Liver (tissue), 9 donors: ENCODE data around the gene ZNF326. TPM values are rescaled to one million over a fixed set of nuclear protein-coding genes. Genes with fewer than 3 reads are reported as not detected.

Source experiments
- DNase-seq: peaks from one replicate; pipeline ENCODE4 v3.0.0-alpha.2; 2017; ENCODE audit warnings: low spot score
- H3K27ac ChIP-seq, 2 donors: one replicate each; pipeline ENCODE4 v1.7.0; 2013; ENCODE audit warnings: inconsistent platforms in 2 of 2, low read length in 2 of 2, control low read depth in 1 of 2, low read depth in 1 of 2, mild to moderate bottlenecking in 1 of 2
- H3K27me3 ChIP-seq, 4 donors: one replicate each; pipeline versions ENCODE4 v1.6.1 to v1.7.0; 2013; ENCODE audit warnings: low read length in 3 of 4, inconsistent platforms in 1 of 4, mild to moderate bottlenecking in 1 of 4, moderate library complexity in 1 of 4; ENCODE audit not compliant: control insufficient read depth in 4 of 4, insufficient read depth in 4 of 4
- H3K36me3 ChIP-seq, 4 donors: one replicate each; pipeline versions ENCODE4 v1.6.1 to v1.7.0; 2013; ENCODE audit warnings: low read length in 3 of 4, mild to moderate bottlenecking in 3 of 4, low read depth in 1 of 4, moderate library complexity in 1 of 4; ENCODE audit not compliant: control insufficient read depth in 4 of 4, insufficient read depth in 3 of 4
- H3K4me1 ChIP-seq, 4 donors: one replicate each; pipeline versions ENCODE4 v1.6.1 to v1.7.0; 2013; ENCODE audit warnings: low read length in 3 of 4, mild to moderate bottlenecking in 3 of 4, moderate library complexity in 1 of 4; ENCODE audit not compliant: control insufficient read depth in 4 of 4, insufficient read depth in 4 of 4
- H3K4me3 ChIP-seq, 3 donors: one replicate each; pipeline versions ENCODE4 v1.6.1 to v1.7.0; 2013; ENCODE audit warnings: low read length in 3 of 3, control low read depth in 1 of 3, low read depth in 1 of 3, mild to moderate bottlenecking in 1 of 3
- H3K9ac ChIP-seq, 2 donors: one replicate each; pipeline ENCODE4 v1.7.0; 2013; ENCODE audit warnings: low read length in 2 of 2, mild to moderate bottlenecking in 2 of 2, moderate library complexity in 2 of 2, control low read depth in 1 of 2, low read depth in 1 of 2
- H3K9me3 ChIP-seq, 4 donors: one replicate each; pipeline versions ENCODE4 v1.6.1 to v1.7.0; 2013; ENCODE audit warnings: low read length in 3 of 4; ENCODE audit not compliant: control insufficient read depth in 4 of 4
- ATF3 ChIP-seq: IDR thresholded peaks from 2 replicates; pipeline ENCODE4 v1.6.1; 2016; ENCODE audit warnings: antibody characterized with exemption
- CTCF ChIP-seq: fragments of 150-350 bp; IDR thresholded peaks from 2 replicates; pipeline ENCODE4 v1.5.1; 2017; ENCODE audit warnings: improper control_type of control experiment, low read depth, low read length; ENCODE audit not compliant: missing input control
- EGR1 ChIP-seq, 2 donors: IDR thresholded peaks; 2 replicates each; pipeline ENCODE4 v1.6.1; 2016 to 2018; ENCODE audit warnings: antibody characterized with exemption in 2 of 2, low read depth in 2 of 2
- FOXA1 ChIP-seq: IDR thresholded peaks from 2 replicates; pipeline ENCODE4 v1.6.1; 2016; ENCODE audit warnings: antibody characterized with exemption
- FOXA2 ChIP-seq: IDR thresholded peaks from 2 replicates; pipeline ENCODE4 v1.6.1; 2016; ENCODE audit warnings: antibody characterized with exemption
- GABPA ChIP-seq, 2 donors: IDR thresholded peaks in 1 of 2; conservative IDR thresholded peaks in 1 of 2; 2 replicates each; pipeline ENCODE4 v1.6.1; 2016; ENCODE audit warnings: antibody characterized with exemption in 2 of 2, mild to moderate bottlenecking in 1 of 2, moderate library complexity in 1 of 2
- HNF4A ChIP-seq, 2 donors: conservative IDR thresholded peaks; 2 replicates each; pipeline ENCODE4 v1.6.1; 2016; ENCODE audit warnings: antibody characterized with exemption in 2 of 2, mild to moderate bottlenecking in 2 of 2
- HNF4G ChIP-seq: IDR thresholded peaks from 2 replicates; pipeline ENCODE4 v1.6.1; 2016; ENCODE audit warnings: antibody characterized with exemption
- JUND ChIP-seq, 2 donors: IDR thresholded peaks; 2 replicates each; pipeline ENCODE4 v1.6.1; 2016; ENCODE audit warnings: antibody characterized with exemption in 2 of 2
- MAX ChIP-seq: IDR thresholded peaks from 2 replicates; pipeline ENCODE4 v1.6.1; 2016; ENCODE audit warnings: antibody characterized with exemption
- NR2F2 ChIP-seq: IDR thresholded peaks from 2 replicates; pipeline ENCODE4 v1.6.1; 2016; ENCODE audit warnings: antibody characterized with exemption
- RAD21 ChIP-seq, 2 donors: IDR thresholded peaks; 2 replicates each; pipeline ENCODE4 v1.6.1; 2016; ENCODE audit warnings: antibody characterized with exemption in 2 of 2, mild to moderate bottlenecking in 2 of 2
- REST ChIP-seq: IDR thresholded peaks from 2 replicates; pipeline ENCODE4 v1.6.1; 2016; ENCODE audit warnings: antibody characterized with exemption, mild to moderate bottlenecking
- RXRA ChIP-seq, 2 donors: IDR thresholded peaks; 2 replicates each; pipeline ENCODE4 v1.6.1; 2017 to 2018; ENCODE audit warnings: antibody characterized with exemption in 2 of 2, mild to moderate bottlenecking in 1 of 2
- SP1 ChIP-seq: IDR thresholded peaks from 2 replicates; pipeline ENCODE4 v1.6.1; 2018; ENCODE audit warnings: antibody characterized with exemption, mild to moderate bottlenecking
- TAF1 ChIP-seq: conservative IDR thresholded peaks from 2 replicates; pipeline ENCODE4 v1.6.1; 2016; ENCODE audit warnings: antibody characterized with exemption, mild to moderate bottlenecking
- YY1 ChIP-seq: IDR thresholded peaks from 2 replicates; pipeline ENCODE4 v1.6.1; 2016; ENCODE audit warnings: antibody characterized with exemption, mild to moderate bottlenecking
- ZBTB33 ChIP-seq: IDR thresholded peaks from 2 replicates; pipeline ENCODE4 v1.6.1; 2016; ENCODE audit warnings: antibody characterized with exemption
- WGBS: extraction: QIAGEN DNeasy Blood & Tissue Kit; methylation state at CpG from one replicate; pipeline ENCODE4 v1.1.7; 2013; 5-methylcytosine and 5-hydroxymethylcytosine counted together
- polyA plus RNA-seq, 2 donors: library from polyadenylated mRNA; stranded (reverse) in 1 of 2; unstranded in 1 of 2; fragments of 200-250 nt in 1 of 2; fragments of >200 nt in 1 of 2; fragmentation: Nextera tagmentation in 1 of 2; extraction: Ambion mirVana in 1 of 2; gene quantifications; one replicate each; pipeline versions ENCODE4 v1.2.1 to v1.2.3, GENCODE V29; 2013 to 2015
- total RNA-seq, 2 donors: library from RNA; depleted of rRNA; stranded (reverse); fragments of >200 nt; gene quantifications; one replicate each; pipeline ENCODE4 v1.2.3, GENCODE V29; 2014
- donor health status: healthy.
- donor health status: healthy.
- donor health status: healthy.
- donor health status: healthy.
- donor health status: healthy.

Gene ZNF326
- total and polyA plus RNA-seq, 4 donors, result 6.5 to 14.6 (median 10.9) TPM

- Histone ChIP-seq H3K4me1 (peaks cover 0 to 12% (median 3%) of the 10 kb centered on the region in 4 donors), H3K36me3 (no peaks in the 10 kb centered on the region), H3K27me3 (no peaks in the 10 kb centered on the region), H3K27ac (no peak overlapping the region), H3K9ac (no peak overlapping the region), H3K4me3 (no peak overlapping the region), H3K9me3 (no peaks in the 10 kb centered on the region)
- under 1% methylated on average over 3 of the region's 3 CpGs for WGBS
- TF ChIP-seq REST, result no peak
- no peak for TF ChIP-seq ZBTB33
- TF ChIP-seq HNF4G, result no peak
- no peak for TF ChIP-seq FOXA1
- TF ChIP-seq JUND (IDR thresholded peaks at IDR 0.05), result no peak
- no peak for TF ChIP-seq EGR1 (IDR thresholded peaks at IDR 0.05; ENCODE audit: low read depth in 2 of 2)
- no peak for TF ChIP-seq GABPA (IDR thresholded peaks at IDR 0.05 in 1 of 2, conservative IDR thresholded peaks at IDR 0.05 in 1 of 2)
- no peak for TF ChIP-seq NR2F2
- TF ChIP-seq CTCF, result peak; percentile 91
- TF ChIP-seq YY1, result no peak
- TF ChIP-seq SP1, result no peak
- no peak for TF ChIP-seq FOXA2
- peak; percentile 6 to 19 for TF ChIP-seq HNF4A (conservative IDR thresholded peaks at IDR 0.05)
- TF ChIP-seq ATF3, result no peak
- no peak for TF ChIP-seq RXRA (IDR thresholded peaks at IDR 0.05)
- no peak for TF ChIP-seq MAX
- peak; percentile 96 to 97 for TF ChIP-seq RAD21 (IDR thresholded peaks at IDR 0.05)
- TF ChIP-seq TAF1, result no peak
- DNase-seq, result no peak
Measured at GRCh38 chr1:89987159-89987819, 7.6 kb upstream of the ZNF326 start.
